ENCODE results near the gene NDUFS6.

Gene NDUFS6

DNA sequence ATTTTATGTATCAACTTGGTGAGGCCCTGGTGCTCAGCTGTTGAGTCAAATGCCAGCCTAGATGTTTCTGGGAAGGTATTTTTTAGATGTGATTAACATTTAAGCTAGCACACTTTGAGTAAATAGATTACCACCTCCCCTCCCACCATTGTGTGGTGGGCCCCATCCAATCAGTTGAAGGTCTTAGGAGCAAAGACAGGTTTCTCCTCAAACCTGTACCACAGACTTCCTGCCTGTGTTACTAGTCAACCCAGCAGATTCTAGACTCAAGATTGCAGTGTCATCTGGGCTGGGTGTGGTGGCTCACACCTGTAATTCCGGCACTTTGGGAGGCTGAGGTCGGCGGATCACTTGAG lies 35.3 kb upstream of the NDUFS6 start:
- no peak for DNase-seq

GRCh38 chr5:1767524-1768282 lies 33.5 kb upstream of the NDUFS6 start:
- no peak for DNase-seq

GRCh38 chr5:1768283-1769000 lies 32.8 kb upstream of the NDUFS6 start:
- no peak for DNase-seq

DNA sequence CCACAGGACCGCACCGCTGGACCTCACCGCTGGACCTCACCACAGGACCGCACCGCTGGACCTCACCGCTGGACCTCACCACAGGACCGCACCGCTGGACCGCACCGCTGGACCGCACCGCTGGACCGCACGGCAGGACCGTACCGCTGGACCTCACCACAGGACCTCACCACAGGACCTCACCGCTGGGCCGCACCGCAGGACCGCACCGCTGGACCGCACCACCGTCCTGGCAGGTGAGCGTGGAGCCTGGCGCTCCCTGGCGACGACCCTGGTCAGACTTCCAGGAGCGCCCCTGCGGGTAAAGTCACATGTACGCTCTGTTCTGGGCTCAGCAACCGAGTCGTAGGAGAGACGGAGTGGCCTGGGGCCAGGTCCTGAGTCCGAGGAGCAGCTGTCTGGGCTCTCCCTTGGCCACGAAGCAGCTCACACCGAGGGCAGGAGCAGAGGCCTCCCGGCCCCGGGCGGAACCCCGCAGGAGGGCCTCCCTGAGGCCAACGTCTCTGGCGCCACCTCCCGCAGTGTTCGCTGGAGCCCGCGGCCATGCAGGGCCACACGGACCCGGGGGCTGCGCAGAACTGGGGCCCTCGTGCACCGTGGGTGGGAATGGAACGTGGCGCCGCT lies 32.1 kb upstream of the NDUFS6 start:
- DNase-seq = no peak

GRCh38 chr5:1769752-1770442 lies 31.3 kb upstream of the NDUFS6 start:
- no peak for DNase-seq

- no peak for DNase-seq
Measured at GRCh38 chr5:1770443-1770802, 30.8 kb upstream of the NDUFS6 start.

DNA sequence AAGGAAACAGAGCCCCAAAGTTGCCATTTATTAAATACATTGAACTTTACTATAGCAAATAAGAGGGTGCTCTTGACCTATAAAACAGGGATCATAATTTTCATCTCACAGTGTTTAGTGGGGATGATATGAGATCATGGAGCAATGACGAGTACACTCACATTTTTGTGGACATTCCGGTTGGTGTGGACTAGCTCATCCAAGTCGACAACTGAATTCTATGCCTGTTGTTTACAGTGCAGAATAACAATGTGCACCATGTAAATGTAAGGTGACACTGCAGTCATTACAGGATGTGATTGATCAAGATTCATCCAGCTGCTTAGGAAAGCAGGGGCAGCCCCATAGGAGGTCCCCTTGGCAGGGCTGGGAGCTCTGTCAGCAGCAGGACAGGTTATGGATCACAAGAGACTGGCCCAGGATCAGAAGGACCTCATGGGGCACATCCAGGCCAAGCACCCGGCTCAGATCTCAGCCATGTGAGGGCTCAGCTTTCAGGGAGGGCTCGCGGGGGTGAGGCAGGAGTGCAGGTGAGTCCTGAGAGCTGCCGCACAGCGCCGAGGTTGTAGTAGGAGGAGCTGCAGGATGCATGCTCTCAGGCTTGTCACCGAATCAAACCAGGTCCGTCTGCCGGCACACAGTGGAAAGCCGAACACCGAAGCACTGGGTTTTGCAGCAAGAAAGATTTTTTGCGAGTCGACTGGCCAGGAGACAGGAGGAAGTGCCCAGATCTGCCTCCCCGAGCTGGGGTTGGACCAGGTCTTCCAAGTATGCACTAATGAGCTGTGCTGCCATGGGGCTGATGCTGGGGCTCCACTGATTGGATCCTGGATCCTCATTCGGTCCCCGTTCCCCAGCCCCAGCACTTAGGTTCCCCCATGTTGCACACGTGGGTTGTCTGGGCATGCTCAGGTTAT lies 29.8 kb upstream of the NDUFS6 start:
- no peak for DNase-seq

DNA sequence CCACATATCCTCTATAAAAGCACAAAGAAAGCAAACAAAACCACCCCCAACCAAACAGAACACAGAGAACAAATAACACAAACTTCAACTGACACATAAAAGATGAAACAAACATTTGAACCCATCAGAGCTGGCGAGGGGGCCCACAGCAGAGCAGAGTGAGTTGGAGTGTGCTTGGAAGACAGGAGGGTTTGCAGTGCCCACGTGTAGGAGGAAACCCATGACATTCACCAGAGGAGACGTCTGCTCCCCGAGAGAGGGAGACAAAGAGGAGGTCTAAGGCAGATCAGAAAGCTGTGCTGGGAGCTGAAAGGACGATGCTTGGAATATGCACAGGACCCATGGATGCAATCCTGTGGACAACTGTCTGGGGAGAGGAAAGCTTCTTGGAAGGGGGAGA lies 28.6 kb upstream of the NDUFS6 start:
- DNase-seq = no peak

DNA sequence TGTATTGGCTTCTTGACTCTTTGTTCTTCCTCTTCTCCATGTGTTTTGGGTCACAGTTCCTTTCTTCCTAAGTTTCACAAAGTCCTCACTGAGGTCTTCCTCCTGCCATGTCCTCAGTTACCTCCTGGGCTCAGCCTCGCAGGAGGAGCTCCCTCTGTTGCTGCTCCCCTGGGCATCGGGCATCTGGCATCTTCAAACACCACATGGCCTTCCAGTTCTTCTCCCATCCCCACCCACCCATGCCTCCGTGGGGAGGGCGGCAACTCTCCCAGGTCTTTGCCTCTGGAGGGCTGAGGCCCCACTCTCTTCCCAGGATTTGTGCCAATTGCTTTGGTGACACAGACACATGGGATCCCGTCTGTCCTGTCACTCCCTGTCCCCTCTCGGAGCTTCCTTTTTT lies 24.4 kb upstream of the NDUFS6 start:
- DNase-seq = no peak

GRCh38 chr5:1777281-1778137 lies 23.7 kb upstream of the NDUFS6 start:
- no peak for DNase-seq

GRCh38 chr5:1778138-1779020 lies 22.8 kb upstream of the NDUFS6 start:
- DNase-seq = no peak

GRCh38 chr5:1779021-1779680 lies 22.1 kb upstream of the NDUFS6 start:
- no peak for DNase-seq

DNA sequence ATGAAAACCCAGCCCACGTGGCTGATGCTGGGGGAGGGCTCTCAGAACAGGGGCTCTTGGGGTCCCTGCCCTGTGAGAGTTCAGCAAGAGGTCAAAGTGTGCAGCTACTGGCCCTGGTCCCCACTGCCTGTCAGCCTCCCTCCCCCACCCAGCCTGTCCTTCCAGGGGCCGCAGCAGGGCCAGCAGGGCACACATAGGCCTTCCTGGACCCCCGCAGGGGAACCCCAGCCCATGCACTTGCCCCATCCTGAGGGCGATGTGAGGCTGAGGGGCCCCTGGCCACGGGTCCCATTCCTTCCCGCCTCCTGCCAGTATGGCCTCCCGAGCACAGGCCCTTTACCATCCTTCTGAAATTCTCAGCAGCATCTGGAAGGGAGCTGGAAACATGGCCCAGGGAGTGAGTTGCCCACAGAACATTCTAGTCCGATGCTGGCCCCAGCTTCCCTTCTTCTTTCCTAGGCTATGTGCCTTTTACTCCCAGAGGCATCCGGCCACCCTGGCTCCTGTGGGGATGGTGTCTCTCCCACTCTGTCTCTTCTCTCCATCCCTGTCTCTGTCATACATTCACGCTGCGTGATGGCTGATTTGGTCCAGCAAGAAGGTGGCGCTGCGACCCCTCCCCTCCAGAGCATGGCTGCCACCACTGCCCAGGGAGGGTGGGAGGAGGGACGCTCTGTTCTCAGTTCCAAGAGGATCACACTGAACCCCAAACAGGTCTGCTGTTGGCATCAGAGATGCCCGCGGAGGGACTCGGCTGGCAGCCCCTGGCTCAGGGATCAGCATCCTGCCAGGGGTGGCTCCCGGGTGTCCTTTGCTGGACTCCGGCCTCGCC lies 21.2 kb upstream of the NDUFS6 start:
- no peak for DNase-seq

GRCh38 chr5:1780614-1780930 lies 20.6 kb upstream of the NDUFS6 start:
- DNase-seq = no peak

DNA sequence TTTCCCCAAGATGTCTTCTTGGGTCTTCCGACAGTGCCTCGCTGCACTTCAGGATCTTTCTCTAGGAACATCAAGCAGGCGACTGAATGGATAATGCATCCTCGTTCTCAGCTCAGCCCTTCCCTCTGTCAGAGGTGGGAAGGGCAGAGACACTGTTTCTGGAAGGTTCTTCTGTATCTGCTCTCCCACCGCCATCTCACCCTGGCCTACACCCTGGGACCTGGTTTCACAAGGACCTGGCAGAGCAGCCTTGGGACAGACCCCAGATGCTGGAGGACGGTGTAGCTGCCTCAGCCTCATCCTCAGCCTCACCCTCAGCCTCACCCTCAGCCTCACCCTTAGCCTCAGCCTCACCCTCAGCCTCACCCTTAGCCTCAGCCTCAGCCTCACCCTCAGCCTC lies 20.1 kb upstream of the NDUFS6 start:
- DNase-seq = no peak

GRCh38 chr5:1781726-1782384 lies 19.4 kb upstream of the NDUFS6 start:
- no peak for DNase-seq

GRCh38 chr5:1782385-1783215 lies 18.6 kb upstream of the NDUFS6 start:
- DNase-seq = no peak

GRCh38 chr5:1783216-1783554 lies 18.0 kb upstream of the NDUFS6 start:
- DNase-seq = no peak

All from activated gamma-delta T cell treated with Interleukin-2 at 50 U/mL for 16 hours (primary cell).